ENCODE results near the gene ASZ1.
"Not testable (repeated sequence)": the region's sequence is repeated elsewhere in the genome, so short reads cannot be mapped to it uniquely, and the experiment has no call there.

ASZ1 gene, protein sequence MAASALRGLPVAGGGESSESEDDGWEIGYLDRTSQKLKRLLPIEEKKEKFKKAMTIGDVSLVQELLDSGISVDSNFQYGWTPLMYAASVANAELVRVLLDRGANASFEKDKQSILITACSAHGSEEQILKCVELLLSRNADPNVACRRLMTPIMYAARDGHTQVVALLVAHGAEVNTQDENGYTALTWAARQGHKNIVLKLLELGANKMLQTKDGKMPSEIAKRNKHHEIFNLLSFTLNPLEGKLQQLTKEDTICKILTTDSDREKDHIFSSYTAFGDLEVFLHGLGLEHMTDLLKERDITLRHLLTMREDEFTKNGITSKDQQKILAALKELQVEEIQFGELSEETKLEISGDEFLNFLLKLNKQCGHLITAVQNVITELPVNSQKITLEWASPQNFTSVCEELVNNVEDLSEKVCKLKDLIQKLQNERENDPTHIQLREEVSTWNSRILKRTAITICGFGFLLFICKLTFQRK

DNA sequence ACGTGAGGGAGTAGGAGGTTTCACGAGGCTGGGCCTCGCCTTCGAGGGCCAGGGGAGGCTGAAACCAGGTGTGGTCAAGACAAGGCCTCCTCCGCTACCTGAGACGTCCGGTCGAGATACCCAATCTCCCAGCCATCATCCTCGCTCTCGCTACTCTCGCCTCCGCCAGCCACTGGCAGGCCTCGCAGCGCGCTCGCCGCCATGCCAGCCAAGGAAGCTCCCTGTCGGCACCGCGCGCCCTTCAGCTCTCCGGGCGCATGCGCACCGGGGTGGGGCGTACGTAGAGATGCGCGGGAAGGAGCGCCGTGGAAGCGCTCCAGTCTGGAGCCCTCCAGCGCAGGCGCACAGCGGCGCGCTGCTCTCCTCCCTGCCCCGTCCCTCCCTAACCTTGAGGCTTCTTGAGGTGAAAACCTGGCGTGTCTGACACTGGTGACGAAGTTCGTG is at the start of gene ASZ1:
ASZ1 (minus strand) TSS at position 236 of the 444 bp plus-strand sequence; CDS start at position 203, 33 bp downstream.
- DNase-seq = no peak

- DNase-seq = no peak
Measured at GRCh38 chr7:117476557-117477215, 49.4 kb upstream of the ASZ1 start.

GRCh38 chr7:117472335-117472734 is 45.0 kb upstream of the ASZ1 start:
- DNase-seq = no peak

DNA sequence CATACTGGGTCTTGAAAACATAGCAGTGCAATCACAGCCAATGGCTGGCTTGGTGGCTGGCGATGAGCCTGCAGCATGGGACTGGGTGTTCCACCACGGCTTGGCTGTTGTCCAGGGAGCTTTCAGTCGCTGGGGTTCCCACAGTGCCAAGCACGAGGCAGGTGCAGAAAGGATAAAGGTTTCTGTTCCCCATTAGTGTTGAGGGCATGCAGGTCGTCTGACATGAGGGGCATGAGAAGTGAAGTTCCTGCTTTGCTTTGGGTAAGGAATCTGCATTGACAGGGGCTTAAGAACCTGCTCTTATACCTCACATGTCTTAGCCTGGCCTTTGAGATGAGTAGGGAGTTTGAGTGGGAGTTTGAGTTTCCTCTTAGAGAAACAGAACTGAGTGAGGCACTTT is 43.5 kb upstream of the ASZ1 start:
- no peak for DNase-seq

GRCh38 chr7:117468174-117468573 is 40.9 kb upstream of the ASZ1 start:
- no peak for DNase-seq

DNA sequence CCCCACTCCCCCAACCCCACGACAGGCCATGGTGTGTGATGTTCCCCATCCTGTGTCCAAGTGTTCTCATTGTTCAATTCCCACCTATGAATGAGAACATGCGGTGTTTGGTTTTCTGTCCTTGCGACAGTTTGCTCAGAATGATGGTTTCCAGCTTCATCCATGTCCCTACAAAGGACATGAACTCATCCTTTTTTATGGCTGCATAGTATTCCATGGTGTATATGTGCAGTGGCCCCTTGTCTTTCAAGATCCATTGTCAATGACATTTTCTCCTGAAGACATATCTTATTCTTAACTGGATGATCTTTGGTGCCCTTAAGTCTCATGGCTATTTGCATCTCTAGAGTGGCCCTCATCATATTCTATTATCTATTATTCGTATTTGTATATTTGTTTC is 33.5 kb upstream of the ASZ1 start:
- not testable (repeated sequence) for DNase-seq

DNA sequence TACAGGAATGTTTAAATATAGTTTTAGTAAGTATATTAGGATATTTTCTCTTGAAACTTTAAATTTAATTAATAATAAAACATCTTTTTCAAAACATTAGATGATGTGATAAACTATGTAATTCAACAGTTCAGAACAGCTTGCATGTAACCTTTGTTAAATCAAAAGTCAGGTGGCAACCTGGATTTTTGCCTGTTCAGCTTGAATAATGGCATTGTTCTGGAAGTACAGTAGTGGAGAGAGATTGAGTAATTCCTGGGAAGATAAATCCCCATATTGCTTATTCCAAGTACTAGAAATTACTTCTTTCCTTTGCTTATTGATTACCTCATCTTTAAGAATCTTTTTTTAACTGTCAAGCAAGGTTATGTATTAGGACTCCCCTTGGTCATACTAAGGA is 32.4 kb upstream of the ASZ1 start:
- DNase-seq = no peak

DNA sequence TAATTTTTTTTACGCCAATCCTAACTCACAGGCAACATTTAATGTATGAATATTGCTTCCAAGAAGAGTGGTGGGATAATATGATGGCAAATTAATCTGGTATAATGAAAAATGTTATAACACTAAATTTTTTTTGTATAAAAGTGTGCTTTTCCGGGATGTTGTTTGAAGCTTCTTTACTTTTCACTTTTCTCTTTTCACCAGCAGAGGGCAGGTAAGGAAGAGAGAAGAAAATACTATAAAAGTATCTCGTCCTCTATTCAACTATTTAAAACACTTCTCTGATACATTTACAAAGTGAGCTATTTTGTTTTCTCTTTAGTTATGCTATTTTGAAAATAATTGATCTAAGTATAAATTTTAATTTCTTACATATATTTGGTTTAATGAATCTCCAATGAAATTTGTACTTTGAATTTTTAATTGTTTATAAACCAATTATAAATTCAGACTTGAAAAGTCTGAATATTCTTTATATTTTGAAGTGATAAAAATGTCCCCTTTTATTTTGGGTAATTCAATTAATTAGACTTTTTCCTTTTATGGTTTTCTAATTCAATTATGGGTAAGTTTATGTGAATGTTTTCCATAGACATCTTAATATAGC is 31.8 kb upstream of the ASZ1 start:
- DNase-seq = peak; percentile 19

- no peak for DNase-seq
Measured at GRCh38 chr7:117448655-117449054, 21.4 kb upstream of the ASZ1 start.

GRCh38 chr7:117446220-117446815 is 19.0 kb upstream of the ASZ1 start:
- no peak for DNase-seq

- no peak for DNase-seq
Measured at GRCh38 chr7:117445206-117445605, 17.9 kb upstream of the ASZ1 start.

GRCh38 chr7:117444646-117445045 is 17.4 kb upstream of the ASZ1 start:
- DNase-seq = no peak

GRCh38 chr7:117435475-117436043 is 8.3 kb upstream of the ASZ1 start:
- DNase-seq = no peak

- DNase-seq = no peak
Measured at GRCh38 chr7:117424090-117424829, 3.0 kb downstream of the ASZ1 start.

GRCh38 chr7:117414591-117414990 is 12.7 kb downstream of the ASZ1 start:
- not testable (repeated sequence) for DNase-seq

GRCh38 chr7:117412946-117413559 is 14.2 kb downstream of the ASZ1 start:
- no peak for DNase-seq

DNA sequence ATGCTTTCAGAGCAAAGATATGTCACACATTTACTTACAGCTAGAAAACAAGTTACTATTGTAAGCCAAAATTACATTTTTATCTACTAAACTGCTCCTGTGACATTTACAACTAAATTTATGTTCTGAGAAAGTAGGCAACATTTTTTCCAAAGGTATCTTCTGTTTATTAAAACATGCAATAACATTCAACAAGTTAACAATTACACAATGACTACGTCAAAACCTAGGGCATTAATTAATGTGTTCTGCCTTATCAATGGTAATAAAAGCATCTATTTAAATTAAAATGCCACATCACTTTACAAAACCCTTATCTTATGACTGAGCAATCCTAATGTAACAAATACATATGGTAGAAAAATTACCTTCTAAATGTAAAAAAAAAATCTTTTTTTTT is 14.9 kb downstream of the ASZ1 start:
- no peak for DNase-seq

DNA sequence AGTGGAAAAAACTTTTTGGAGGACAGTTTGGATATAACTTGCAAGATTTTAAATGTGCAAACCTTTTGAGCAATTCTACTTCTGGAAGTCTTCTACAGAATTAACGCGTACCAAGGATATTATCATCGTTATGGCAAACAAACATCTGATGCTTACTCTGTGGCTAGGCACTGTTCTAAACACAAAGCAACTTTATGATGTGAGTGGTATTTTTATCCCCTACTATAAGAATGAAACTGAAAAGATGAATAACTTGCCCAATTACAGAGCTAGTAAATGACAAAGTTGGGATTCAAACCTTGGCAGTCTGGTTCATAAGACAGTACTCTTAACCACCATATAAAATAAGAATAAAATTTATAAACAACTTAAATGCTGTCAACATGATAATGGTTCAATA is 15.8 kb downstream of the ASZ1 start:
- DNase-seq = no peak

DNA sequence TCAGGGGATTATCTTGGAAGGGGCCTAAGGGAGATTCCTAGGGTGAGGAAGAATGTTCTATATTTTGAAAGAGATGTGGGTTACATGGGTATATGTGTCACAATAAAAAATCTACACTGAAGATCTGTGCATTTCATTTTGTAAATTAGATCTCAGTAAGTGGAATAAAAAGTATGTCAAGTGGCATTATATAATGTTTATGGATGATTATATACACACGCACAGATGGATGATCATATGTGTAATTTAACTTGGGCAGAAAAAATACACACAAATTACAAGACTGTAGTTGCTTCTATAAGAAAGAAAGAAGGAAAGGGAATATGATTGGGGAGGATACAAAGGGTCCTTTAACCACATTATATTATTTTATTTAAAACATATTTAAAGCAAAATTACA is 18.5 kb downstream of the ASZ1 start:
- DNase-seq = no peak

DNA sequence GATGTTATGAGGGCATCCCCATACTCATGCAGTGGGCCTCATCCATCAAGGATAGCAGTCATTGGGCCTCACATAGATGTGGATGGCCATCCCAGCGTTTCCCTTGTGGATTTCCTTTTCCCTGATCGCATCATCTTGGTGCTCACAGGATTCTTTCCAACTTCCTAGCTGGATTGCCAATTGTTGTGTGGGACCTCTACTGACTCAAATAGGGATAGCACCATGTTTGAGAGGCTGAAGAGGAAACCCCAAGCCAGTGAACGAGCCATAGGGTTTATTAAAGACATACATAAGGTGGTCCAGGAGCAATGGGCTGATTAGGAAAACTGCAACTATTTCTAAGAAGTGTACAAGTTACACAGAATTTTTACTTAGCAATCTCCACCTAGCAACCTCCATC is 21.8 kb downstream of the ASZ1 start:
- no peak for DNase-seq

GRCh38 chr7:117403737-117404136 is 23.6 kb downstream of the ASZ1 start:
- DNase-seq = no peak

DNA sequence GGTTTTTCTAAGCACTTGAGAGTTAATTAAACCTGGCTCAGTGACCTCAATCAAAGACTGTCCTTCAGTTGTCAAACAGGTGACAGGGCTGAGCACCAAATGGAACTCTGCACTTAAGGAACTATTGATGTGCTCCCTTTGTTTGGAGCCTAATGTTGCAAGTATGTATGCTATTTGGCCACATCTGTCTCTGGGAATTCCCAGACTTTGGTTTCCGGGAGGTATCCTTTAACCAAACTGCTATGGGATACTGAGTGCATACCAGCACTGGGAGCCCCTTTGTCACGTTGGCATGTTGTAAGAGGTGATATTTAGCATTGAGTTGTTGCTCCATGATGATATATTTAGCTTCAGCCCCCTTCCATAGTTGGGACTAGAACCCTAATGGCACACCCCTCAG is 25.2 kb downstream of the ASZ1 start:
- no peak for DNase-seq
